NCI-H2227 treated with DMSO at 0.1 percent for 48 hours (cell line): ENCODE data around the gene ST6GALNAC3.

Source experiments
- DNase-seq: peaks from one replicate; lab custom pipeline; 2025; lab: John Stamatoyannopoulos, UW

The ST6GALNAC3 gene

DNA sequence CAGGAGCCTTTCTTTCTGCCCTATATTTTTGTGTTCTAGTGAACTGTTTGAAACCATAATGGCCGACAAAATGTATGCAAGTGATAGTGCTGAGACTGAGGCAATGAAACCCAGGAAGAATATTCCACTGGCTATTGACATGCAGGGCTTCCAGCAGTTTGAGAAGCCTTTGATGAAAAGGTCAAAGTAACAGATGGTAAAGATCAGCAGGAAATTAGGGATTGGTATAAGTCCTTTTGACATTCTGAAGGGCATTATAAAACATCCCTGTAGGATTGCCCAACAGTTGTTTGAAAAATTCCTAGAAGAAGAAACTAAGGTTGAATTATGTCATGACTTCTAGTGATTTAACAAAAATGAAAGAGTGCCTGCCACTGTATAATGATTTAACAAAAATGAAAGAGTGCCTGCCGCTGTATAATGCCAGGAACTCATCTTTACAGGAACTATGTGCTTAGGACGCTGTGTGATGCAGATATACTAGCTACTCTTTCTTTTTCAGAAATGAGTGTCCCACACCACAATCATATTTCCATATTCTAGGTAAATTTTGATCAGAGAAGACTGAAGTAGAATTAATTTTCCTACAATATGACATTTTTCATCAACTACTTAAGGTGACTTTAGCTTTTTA lies 508.8 kb downstream of the ST6GALNAC3 start:
- DNase-seq = no peak

- DNase-seq = no peak
These were observed 509.4 kb downstream of the ST6GALNAC3 start for GRCh38 chr1:76583875-76584477.

GRCh38 chr1:76585980-76586674 lies 511.6 kb downstream of the ST6GALNAC3 start:
- DNase-seq = no peak

DNA sequence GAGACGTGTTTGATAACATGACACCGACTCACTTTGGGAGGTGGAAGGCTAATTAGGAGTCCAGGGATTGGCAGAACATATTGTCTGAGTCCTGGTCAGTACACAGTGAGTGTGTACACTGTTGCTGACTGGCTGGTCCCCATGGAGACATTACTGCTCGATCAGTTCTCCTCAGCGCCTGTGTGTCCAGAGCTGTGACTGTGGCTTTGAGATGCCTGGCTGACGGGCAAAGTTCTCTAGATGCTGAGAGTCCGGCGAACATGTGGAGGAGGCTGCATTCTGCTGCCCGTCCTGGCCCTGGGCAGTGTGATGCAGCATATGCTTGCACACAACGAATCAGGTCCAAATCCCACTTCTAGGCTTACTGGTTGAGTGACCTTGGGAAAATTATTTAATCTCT lies 512.7 kb downstream of the ST6GALNAC3 start:
- no peak for DNase-seq

- no peak for DNase-seq
These were observed 516.9 kb downstream of the ST6GALNAC3 start for GRCh38 chr1:76591461-76591860.

GRCh38 chr1:76591963-76592362 lies 517.4 kb downstream of the ST6GALNAC3 start:
- no peak for DNase-seq

- no peak for DNase-seq
These were observed 518.6 kb downstream of the ST6GALNAC3 start for GRCh38 chr1:76593141-76593540.

DNA sequence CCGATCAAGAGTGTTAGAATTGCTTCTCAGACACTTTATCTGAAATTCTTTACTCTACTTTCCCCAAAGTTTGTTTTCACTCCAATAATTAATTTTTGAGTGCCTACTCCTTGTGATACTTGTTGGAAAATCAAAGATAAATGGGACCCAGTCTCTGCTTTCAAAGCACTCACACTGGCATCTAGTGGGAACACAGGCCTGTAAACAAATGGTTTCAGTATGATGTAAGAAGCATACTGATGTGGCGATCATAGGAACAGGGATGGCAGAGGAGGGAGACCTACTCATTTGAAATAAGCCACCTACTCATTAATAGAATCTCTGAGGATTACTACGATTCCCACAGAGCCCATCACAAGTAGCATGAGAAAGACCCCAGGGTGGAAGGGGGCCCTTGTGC lies 519.1 kb downstream of the ST6GALNAC3 start:
- DNase-seq = no peak

DNA sequence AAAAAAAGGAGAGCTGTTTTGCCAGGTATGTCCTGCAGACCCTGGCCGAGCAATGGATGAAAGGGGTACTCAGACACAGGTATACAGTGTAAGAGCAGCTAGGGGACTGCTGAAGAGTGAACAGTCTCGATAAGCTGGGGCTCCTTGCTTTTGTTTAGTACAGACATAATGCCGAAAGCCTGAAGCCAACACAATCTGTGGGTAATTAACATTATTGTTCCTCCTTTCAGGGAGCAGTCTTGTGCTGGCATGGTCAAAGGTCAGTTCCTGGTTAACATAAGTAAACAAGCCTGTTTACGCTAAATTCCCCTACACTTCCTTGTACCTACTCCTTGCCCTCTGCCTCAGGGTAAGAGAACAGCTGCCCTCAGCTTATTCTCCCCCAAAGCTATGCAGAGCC lies 520.5 kb downstream of the ST6GALNAC3 start:
- no peak for DNase-seq

GRCh38 chr1:76601465-76601864 lies 526.9 kb downstream of the ST6GALNAC3 start:
- no peak for DNase-seq

GRCh38 chr1:76607717-76608116 lies 533.2 kb downstream of the ST6GALNAC3 start:
- DNase-seq = no peak

GRCh38 chr1:76611770-76612445 lies 537.4 kb downstream of the ST6GALNAC3 start:
- no peak for DNase-seq

DNA sequence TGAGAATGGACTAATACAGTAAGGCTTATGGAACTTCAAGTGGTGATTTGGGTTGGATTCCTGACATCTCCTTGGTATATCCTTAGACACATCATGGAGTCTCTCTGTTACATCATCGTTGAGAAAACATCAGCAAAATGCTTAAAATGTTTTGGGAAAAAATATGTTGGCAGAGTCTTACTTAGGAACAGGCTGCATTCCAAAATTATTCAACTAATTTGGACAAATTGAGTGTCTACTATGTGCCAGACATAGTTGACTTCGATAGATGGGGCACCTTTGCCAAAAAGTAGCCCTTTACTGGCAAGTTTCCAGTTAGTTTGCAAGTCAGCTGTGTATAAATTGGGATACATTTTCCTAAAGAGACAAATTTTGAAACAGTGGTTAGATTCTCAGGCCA lies 539.3 kb downstream of the ST6GALNAC3 start:
- DNase-seq = no peak

- DNase-seq = no peak
These were observed 540.9 kb downstream of the ST6GALNAC3 start for GRCh38 chr1:76615253-76616035.

DNA sequence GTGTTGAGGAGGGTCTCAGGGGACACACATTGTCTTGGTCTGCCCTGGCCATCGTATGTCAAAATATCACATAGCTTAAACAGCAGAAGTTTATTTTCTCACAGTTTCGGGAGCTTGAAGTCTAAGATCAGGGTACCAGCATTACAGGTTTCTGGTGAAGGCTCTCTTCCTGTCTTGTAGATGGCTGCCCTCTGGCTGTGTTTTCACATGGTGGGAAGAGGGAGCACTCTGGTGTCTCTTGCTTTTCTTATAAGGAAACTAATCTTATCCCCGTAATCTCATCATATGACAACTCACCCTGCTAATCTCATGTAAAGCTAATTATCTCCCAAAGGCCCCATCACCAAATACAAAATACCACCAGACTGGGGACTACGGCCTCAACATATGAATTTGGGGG lies 545.8 kb downstream of the ST6GALNAC3 start:
- no peak for DNase-seq

DNA sequence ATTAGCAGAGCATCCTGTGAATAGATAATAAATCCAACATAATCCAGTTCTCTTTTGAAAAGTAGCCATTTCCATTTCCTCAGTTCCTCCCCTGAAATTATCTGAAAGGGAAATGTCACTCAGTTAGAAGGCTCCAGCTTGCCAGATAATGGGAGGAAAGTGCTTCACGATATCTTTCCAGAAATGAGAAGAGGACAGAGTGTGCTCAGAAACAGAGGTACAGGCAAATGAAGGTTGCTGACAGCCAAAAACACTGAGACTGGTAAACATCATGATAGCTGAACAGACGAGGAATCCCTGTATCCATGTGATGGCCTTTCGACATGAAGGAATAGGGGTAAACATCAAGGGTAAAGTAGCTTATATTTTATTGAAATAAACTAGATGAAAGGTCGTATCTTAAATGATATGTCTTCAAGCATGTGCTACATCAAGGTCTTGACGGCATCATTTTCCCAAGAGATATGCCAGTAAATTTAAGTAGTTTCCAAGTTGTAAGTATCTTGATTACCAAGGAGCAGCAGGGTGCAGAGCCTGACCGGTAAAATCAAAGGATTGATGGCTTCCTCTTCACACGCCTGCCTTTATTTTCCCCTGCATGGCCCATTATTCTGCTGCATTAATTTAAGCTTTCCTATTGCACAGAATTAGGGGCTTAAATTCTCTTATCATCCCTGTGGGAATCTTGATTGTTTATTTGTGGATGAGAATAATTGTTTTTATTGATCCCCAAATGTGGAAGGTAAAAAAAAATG lies 548.4 kb downstream of the ST6GALNAC3 start:
- DNase-seq = no peak

DNA sequence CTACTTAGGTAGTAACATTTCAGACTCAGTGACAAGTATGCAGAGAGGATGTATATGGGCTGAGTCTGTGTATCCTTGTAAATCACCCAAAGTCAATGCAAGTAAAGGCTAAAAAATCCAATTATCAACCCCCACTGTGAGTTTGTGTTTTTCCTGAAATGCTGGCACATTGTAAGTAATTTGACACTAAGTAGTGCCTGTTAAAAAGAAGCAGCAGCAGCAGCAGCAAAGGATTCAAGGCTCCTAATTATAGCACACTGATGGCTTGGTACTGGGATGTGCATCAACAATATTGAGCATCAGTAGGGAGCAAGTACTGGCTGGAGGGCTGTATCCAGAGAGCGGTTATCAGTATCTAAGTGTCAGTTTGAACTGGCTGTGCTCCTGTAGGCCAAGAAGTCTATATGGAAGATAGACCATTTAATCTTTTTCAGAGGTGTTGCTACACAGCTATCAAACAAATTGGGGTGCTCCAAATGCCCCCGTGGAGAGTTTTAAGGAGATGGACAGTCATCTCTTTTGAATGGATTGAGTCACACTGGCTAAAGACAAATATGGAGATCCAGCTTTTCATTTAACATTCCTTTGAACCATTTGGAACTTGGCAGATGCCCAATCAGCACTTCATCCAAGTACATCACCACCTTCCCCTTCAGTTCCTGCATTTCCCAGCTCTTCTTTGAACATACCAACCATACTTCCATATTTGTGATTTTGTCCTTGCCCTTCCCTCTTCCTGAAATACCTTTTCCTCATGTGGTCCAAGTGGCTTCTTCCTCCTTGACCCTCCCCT lies 551.5 kb downstream of the ST6GALNAC3 start:
- DNase-seq = peak; percentile 45

DNA sequence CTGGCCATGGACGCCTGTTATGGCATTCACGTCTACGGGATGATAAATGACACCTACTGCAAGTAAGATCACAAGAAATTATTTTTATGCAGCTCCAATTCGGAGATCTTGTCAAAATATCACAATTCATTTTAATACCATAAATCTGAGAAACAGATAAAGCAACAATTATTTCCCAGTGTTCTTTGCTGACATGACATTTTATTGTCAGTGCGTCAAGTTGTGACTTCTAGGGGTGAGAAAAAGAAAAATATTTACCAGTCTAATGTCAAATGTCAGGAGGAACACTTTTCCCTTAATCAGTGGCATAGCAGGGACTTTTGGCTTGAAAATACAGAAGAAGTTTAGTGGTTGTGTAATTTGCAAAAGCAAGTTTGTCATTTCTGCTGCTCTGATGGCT lies 553.0 kb downstream of the ST6GALNAC3 start:
- no peak for DNase-seq

DNA sequence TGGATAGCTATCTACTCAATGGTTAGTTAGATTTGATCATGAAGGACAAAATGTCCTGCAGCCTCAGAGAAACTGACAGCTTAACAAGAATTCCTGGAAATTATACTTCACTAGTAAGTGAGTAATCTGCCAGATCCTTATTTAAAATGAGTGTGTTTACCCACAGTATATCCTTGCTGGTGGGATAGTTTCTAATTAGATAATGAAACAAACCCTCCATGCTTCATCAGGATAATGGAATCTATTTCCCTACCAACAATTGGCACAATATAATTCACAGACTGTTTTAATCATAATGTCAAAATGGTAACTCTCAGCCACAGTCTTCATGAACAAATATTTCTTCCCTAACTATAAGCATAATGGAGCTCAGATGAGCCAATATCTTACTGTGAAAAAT lies 553.4 kb downstream of the ST6GALNAC3 start:
- no peak for DNase-seq

DNA sequence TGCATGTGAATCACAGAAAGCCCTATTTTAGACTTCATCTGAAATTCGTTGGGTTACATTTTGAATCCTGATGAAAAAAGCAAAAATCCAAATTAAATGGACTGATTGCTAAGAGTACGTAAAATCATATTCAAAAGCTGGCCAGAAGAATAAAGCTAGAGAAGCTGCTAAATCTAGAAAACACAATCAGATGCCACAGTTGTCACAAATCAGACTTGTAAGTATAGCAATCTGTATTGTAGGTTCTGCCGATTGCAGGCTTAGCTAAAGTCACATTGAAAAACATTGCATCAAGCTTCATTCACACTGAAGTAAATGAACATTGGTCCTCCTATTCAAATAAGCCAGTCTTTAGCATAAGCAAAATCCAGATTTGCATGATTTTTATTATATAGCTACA lies 557.6 kb downstream of the ST6GALNAC3 start:
- no peak for DNase-seq

- no peak for DNase-seq
These were observed 561.2 kb downstream of the ST6GALNAC3 start for GRCh38 chr1:76635784-76636183.
